HL-60/S4 (cell line): Measurements from ENCODE around the gene HINT1.
"Not testable (repeated sequence)": the region's sequence is repeated elsewhere in the genome, so short reads cannot be mapped to it uniquely, and the experiment has no call there.

Experiments used
- in situ Hi-C: fragments of 300-500 bp; cut with MboI; formaldehyde crosslinking; loops from 2 replicates; pipeline ENCODE4 v1.14.3; 2022; ENCODE audit warnings: low sequenced_read_pairs

Gene HINT1

DNA sequence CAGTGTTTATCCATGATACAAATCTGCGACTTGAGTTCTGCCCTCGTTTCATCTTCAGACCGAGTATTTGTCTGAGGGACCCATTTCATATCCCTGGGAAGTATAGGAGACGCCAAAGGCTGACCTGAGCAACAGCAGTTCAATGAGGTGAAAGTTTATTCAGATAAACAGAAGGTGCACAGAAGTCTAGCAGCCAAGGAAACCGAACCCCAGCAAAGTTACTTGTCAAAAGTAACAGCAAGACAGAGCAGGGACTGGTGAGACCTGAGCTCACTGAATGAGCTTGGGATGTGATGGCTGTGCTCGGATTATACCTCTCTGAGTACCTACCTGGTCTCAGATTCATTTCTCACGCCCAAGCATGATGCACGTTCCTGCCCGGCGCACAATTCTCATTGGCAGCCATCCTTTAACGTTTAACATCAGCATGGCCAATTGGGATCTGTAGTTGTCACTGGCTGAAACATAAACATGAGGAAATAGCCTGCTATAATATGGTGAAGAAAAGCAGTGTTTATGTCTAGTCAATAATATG is 6.3 kb upstream of the HINT1 start:
- in situ Hi-C loops = loop anchor here (25.0 kb wide), 1 partner anchor 216 kb away; no protein-coding TSS in a partner anchor

DNA sequence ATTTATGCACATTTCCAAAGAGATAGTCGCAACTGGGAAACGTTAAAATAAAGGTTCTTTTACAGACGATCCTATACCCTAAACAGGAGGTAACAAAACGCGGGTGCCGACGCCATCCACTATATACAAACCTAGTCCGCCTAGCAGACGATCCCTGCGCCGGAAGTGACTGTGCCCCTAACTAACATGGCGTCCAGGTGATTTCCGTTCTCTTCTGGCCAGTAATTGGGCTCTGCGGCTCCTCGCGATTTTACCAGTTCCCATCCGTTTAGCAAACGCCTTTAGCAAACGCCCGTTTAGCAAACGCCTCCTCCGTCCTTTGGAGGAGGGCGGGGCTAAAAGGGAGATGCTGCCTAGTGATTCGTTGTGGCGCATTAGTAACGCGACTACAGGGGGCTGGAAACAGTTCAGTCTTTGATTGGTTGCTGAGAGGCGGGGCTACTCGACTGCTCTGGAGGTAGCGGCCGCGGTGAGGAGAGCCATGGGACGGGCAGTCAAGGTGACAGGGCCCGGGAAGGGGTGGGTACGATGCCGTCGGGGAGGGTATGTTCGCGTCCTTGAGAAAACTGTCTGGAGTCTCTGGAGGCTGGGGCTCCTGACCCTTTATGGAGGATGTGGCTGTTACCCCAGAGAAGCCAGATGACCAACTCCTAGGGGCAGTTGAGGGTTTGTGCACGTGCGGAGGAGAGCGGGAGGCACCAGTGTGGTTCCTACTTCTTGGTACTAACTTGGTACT is 5.7 kb upstream of the HINT1 start, which contains the start of gene LYRM7:
TSS of gene LYRM7 (plus strand) at position 405 of the 736 bp plus-strand sequence. CDS start at position 482, 77 bp downstream.
- in situ Hi-C loops = loop anchor here (25.0 kb wide), 1 partner anchor 217 kb away; no protein-coding TSS in a partner anchor

DNA sequence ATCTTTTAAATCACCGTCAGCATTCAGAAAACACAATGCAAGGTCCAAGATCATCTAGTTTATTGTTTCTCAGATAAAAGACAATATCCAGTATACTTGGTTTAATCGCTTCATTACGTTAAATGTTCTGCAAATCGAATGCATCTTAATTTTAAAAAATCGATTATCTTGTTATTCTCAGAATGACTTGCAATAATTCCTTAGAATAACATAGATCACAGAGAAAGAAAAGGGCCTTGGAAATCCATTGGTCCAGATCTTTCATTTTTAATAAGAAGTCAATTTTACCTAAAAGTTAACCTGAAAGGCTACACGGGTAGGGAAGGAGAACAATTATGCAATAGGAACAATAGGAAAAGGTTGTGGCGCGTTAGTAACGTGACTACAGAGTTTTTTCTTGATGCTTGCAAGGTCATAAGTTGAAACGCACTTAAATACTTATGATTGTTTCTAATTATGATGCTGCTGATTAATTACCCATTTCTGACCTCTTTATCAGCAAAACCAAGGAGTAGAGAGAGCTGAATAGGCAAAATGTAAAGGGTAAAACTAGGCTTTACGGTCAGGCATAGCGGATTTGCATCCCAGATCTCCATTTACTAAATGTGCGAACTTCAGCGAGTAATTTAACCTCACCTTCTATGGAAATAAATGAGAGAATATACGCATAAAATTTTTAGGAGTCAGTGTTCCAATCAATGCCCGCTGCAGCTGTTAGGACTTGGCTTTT is 4.9 kb upstream of the HINT1 start:
- in situ Hi-C loops = loop anchor here (25.0 kb wide), 1 partner anchor 217 kb away; no protein-coding TSS in a partner anchor

DNA sequence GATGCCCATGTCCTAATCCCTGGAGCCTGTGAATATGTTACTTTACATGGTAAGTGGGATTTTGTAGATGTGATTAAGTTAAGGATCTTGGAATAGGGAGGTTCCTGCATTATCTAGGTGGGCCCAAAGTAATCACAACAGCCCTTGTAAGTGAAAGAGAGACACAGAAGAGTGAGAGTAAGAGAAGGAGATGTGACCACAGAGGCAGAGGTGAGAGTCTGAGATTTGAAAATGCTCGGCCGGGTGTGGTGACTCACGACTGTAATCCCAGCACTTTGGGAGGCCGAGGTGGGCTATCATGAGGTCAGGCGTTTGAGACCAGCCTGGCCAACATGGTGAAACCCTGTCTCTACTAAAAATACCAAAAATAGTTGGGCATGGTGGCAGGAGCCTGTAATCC is 2.6 kb upstream of the HINT1 start:
- in situ Hi-C loops = loop anchor here (25.0 kb wide), 1 partner anchor 220 kb away; no protein-coding TSS in a partner anchor

DNA sequence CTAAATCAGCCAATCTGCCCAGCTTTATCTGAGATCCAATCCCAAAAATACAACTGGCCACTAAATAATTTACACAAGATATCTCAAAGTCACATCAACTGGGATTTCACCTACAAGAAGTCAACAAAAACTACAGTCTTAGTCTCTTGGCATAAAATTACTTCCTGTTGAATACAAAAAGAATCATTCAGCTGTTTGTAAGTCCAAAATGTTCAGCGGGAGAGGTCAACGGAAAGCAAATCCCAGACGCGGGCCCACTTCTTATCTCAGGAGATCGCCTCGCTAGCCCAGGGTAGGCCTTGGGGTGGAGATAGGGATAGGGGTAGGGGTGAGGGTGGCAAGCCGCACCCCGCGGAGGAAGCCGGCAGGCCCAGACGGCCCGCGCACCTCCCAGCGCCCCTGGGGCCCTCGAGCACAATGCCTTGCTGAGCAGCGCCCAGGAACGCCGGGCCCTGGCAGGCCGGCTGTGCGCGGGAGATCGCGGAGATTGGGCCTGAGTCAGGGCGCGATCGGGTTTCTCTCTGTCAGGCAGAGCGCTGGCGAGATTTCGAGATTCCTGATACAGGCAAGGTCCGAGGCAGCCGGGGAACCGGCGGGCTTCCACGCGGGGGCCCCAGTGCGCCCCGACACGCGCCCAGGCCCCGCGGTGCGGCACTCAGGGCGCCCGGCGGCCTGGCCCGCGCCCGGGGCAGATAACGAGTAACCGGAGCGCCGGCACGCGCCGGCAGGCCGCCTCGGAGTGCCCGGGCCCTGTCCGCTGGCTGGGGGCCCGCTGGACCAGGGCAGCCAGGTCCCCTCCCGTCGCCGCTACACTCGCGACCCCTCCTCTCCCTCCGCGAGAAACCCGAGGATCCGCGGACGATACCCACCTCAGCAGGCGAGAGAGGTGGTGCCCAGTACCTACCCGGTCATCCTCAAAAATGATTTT is 601 bp downstream of the HINT1 start:
- in situ Hi-C loops = loop anchor here (25.0 kb wide), 1 partner anchor 223 kb away; no protein-coding TSS in a partner anchor

DNA sequence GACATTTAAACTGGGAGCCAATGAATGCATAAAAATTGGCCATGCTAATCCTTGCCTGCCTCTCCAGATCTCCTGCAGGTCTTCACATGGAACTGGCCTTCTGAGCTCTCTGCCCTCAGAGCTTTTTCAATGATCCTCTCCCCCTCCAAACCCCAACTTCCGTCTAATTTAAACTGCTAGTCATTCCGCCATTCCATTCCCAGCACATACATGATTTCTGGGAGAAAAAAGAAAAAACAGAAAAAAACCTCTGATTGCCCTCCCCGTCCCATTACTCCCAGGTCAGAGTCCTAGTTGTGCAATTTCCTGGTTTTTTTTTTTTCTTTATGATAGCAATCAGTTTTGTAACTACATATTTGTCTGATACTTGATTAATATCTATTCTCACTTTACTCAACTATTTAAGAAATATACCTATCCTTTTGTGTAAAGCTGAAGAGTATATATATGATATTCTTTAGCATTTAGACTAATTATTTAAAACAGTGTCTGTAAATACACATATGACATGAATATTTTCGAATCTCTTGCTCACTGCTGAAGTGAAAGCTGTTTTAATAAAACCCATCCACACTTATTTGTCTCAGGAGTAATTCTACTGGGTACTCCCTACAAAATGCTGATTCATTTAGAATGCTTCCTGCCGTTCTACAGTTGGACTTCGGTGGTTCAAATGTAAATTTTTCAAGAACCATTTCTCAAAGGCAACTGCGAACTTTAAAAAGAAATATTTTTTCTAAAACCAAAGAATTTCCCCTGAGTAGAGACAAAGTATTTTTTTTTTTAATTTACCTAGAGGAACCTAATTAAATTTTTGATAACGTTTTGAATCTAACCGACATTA is 1.6 kb downstream of the HINT1 start:
- in situ Hi-C loops = loop anchor here (25.0 kb wide), 1 partner anchor 224 kb away; no protein-coding TSS in a partner anchor

DNA sequence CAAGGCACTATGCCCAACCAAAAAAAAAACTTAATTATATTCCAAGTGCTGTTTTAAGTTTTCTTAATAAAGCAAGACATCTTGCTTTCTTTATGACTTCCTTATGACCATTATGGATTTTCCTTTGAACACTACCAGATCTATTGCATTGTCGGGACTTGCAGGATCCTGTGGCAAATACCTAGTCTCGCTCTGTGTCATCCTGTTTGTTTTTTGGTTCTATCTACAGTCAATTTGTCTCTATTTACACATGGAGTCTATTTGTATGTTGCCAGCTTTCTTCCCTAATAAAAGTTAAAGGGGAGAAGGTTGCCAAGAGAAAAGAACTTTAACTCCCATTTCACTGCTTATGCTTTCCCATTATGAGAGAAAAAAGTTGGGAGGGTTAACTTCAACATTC is 4.9 kb downstream of the HINT1 start:
- in situ Hi-C loops = loop anchor here (25.0 kb wide), 1 partner anchor 227 kb away; no protein-coding TSS in a partner anchor

DNA sequence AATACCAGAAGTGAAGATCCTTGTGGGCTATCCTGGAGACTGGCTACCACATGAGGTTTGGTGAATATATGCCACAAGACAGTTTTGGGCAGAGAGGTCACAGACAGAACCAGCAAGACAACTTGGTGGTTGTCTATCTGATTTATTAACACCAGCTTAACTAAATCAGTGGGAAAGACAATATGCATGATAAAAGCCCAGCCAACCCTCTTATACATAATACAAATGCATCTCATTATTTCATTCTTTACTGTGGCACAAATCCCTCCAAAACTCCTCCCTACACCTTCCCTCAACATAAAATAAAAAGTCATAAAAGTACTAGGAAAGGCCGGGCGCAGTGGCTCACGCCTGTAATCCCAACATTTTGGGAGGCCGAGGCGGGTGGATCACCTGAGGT is 8.1 kb downstream of the HINT1 start:
- in situ Hi-C loops = loop anchor here (25.0 kb wide), 1 partner anchor 230 kb away; no protein-coding TSS in a partner anchor

DNA sequence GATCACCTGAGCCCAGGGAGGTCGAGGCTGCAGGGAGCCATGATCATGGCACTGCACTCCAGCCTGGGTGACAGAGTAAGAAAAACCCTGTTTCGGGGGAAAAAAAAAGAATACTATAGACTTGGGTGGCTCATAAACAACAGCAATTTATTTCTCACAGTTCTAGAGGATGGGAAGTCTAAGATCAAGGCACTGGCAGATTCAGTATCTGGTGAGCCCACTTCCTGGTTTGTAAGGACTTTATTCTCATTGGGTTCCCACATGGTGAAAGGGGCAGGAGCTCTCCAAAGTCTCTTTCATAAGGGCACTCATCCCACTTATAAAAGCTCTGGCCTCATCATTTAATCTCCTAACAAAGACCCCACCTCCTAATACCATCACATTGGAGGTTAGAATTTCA is 8.7 kb downstream of the HINT1 start:
- in situ Hi-C loops = loop anchor here (25.0 kb wide), 1 partner anchor 231 kb away; no protein-coding TSS in a partner anchor

DNA sequence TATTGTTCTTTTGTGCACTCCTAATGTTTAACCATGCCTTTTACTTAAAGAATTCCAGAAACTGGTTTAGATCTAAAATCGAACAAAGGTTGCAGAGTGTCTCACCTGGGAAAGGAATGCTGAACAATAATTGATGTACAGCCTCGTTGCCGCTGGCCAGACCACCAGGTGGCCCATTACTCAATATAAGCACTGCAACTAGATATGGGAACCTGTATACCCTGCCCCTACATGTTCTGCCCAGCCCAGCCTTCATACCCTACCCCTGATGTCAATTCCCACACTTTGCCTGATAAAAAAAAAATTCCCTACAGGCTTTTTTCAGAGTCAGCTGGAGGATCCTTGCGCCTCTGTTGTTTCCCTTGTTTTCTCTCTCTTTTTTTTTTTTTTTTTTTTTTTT is 13.8 kb downstream of the HINT1 start:
- in situ Hi-C loops = loop anchor here (25.0 kb wide), 1 partner anchor 236 kb away; no protein-coding TSS in a partner anchor

DNA sequence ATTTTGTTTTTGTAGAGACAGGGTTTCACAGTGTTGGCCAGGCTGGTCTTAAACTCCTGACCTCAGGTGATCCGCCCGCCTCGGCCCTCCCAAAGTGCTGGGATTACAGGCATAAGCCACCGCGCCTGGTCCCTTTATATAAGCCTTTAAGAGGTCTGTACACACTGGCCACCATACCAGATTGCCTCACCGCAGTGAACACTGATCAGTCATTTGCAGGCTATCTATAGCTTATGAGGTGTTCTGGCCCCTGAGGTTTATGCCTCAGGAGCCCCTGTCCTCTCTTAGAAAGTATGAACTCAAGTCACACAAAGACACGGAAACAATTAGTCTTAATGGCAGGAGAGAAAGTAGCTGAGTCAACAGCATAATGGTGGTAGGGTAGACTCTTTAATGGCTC is 14.6 kb downstream of the HINT1 start:
- in situ Hi-C loops = loop anchor here (25.0 kb wide), 1 partner anchor 237 kb away; no protein-coding TSS in a partner anchor

DNA sequence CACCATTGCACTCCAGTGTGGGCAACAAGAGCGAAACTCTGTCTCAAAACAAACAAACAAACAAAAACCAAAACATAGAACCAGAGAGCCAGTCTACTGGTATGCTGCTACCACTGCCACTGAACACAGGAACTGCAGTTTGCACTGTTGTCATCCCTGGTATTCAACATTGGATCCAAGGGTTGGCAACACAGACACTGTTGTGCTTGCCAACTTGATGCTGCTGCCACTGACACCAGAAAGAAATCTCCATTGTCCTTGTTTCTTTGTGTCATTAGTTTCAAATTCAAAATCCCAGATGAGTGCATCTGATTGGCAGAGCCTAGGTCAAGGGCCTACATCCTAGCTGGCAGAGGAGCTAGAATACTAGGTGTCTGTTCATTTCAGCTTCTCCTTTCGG is 16.2 kb downstream of the HINT1 start:
- in situ Hi-C loops = no loop called here

DNA sequence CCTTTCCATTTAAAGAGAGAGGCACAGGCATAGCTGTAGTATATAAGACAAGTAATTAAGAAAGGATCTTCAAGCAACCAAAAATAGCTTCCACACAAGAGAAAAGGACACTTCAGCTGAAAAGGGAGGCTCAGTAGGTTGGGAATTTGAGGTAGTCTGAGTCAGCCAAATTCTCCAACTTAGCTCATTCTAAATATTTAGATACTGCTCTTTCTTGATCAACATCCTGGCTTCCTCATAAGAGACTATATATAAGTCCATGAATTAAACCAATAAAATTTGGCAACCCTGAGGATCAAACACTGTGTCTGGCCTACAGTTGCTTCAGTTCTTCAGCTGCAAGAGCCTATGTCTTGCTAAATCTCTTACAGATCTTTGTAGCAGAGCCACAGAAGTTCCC is 17.8 kb downstream of the HINT1 start:
- in situ Hi-C loops = no loop called here

DNA sequence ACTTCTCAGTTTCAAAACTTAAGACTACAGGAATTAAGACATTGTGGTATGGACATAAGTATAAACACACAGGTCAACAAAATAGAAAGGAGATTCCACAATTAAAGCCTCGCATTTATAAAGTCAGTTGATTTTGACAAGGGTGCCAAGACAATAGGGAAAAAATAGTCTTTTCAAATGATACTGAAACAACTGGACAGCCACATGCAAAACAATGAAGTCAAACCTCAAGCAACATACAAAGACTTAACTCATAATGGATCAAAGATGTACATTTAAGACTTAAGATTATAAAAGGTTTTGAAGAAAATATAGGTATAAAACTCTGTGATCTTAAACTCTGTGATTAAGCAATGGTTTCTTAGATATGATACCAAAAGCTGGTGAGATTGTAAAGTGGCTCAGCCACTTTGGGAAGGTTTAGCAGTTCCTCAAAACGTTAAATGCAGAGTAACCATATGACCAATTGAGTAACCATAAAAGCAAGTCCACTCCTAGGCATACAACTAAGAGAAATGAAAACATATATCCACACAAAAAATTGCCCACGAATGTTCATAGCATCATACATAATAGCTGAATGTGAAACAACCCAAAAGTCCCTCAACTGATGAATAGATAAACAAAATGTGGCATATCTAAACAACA is 22.0 kb downstream of the HINT1 start:
- in situ Hi-C loops = no loop called here

DNA sequence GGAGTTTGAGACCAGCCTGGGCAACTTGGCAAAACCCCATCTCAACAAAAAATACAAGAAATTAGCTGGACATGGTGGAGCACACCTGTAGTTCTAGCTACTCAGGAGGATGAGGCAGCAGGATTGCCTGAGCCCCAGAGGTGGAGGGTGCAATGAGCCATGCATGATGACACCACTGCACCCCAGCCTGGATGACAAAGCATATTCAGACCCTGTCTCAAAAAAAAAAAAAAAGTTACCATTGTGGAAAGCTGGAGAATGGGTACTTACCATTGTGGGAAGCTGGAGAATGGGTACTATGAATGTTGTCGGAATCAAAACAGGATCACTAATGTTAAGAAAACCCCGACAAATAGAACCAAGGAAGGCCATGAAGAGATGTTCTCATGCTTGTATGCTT is 25.7 kb downstream of the HINT1 start:
- in situ Hi-C loops = no loop called here

DNA sequence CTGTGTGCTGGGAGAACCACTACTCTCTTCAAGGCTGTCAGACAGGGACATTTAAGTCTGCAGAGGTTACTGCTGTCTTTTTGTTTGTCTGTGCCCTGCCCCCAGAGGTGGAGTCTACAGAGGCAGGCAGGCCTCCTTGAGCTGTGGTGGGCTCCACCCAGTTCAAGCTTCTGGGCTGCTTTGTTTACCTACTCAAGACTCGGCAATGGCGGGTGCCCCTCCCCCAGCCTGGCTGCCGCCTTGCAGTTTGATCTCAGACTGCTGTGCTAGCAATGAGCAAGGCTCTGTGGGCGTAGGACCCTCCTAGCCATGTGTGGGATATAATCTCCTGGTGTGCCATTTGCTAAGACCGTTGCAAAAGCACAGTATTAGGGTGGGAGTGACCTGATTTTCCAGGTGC is 26.6 kb downstream of the HINT1 start:
- in situ Hi-C loops = not testable (repeated sequence)

DNA sequence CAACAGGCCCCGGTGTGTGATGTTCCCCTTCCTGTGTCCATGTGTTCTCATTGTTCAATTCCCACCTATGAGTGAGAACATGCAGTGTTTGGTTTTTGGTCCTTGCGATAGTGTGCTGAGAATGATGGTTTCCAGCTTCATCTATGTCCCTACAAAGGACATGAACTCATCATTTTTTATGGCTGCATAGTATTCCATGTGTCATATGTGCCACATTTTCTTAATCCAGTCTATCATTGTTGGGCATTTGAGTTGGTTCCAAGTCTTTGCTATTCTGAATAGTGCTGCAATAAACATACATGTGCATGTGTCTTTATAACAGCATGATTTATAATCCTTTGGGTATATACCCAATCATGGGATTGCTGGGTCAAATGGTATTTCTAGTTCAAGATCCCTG is 32.0 kb downstream of the HINT1 start:
- in situ Hi-C loops = not testable (repeated sequence)

DNA sequence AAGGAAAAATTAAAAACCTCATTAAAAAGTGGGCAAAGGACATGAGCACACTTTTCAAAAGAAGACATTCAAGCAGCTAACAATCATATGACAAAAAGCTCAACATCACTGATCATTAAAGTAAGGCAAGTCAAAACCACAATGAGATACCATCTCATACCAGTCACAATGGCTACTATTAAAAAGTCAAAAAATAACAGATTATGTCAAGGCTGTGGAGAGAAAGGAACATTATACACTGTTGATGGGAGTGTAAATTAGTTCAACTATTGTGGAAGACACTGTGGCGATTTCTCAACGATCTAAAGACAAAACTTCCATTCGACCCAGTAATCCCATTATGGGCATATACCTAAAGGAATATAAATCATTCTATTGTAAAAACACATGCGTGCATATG is 35.8 kb downstream of the HINT1 start:
- in situ Hi-C loops = no loop called here

DNA sequence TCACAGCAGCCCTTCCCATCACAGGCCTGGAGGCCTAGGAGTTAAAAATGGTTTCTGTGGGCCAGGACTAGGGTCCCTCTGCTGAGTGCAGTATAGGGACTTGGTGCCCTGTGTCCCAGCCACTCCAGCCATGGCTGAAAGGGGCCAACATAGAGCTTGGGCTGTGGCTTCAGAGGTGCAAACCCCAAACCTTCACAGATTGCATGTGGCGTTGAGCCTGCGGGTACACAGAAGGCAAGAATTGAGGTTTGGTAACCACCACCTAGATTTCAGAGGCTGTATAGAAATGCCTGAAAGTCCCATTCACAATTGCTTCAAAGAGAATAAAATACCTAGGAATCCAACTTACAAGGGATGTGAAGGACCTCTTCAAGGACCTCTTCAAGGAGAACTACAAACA is 37.8 kb downstream of the HINT1 start:
- in situ Hi-C loops = not testable (repeated sequence)
